OCI-LY1 (cell line): ENCODE data around the gene OGFOD3.

ENCODE experiments used
- CTCF ChIP-seq: fragments of 200-600 bp; sonication (generic), shearing (Covaris generic); IDR thresholded peaks from 2 replicates; pipeline ENCODE4 v1.5.1; 2017; ENCODE audit warnings: mild to moderate bottlenecking, antibody characterized with exemption, low read length, moderate library complexity, mixed read lengths
- EZH2 ChIP-seq: fragments of 200-600 bp; sonication (generic), shearing (Covaris generic); IDR thresholded peaks from 2 replicates; pipeline ENCODE4 v1.8.0; 2017; ENCODE audit warnings: borderline replicate concordance, mixed run types, mild to moderate bottlenecking, antibody characterized with exemption, low read length, moderate library complexity, mixed read lengths

- no peak for TF ChIP-seq EZH2
- TF ChIP-seq CTCF: no peak
Observed at GRCh38 chr17:82384730-82385481, 33.5 kb downstream of the OGFOD3 start.
